ENCODE data around the gene DIAPH2.

Gene DIAPH2

DNA sequence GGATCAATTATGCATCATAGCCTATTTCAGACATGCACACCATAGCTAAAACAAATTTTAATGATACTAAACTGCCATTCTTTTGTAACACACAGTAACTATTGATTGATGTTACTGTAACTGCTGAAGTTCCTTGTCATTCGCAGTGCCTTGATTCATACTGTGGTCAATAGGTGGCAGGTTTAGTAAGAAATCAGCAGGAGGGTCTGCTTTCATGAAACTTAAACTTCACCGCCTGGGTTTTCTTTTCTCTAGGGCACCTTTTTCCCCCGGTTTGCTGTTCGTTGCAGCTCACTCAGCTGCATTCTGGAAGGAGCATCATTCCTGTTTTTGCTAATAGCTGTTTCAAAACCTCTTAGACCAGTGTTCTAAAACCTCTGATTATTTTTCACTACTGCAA is 287.2 kb downstream of the DIAPH2 start:
- no peak for DNase-seq (ENCODE audit: low read depth)
- TF ChIP-seq MYC (IDR thresholded peaks at IDR 0.05; ENCODE audit: low read depth, low read length) (no peak), POLR2A (IDR thresholded peaks at IDR 0.05; ENCODE audit: extremely low read depth, insufficient read length) (no peak)
- TF ChIP-seq, protein P1, sequence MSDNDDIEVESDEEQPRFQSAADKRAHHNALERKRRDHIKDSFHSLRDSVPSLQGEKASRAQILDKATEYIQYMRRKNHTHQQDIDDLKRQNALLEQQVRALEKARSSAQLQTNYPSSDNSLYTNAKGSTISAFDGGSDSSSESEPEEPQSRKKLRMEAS (IDR thresholded peaks at IDR 0.05; ENCODE audit: low read depth, low read length) = no peak
- TF ChIP-seq, protein P2, sequence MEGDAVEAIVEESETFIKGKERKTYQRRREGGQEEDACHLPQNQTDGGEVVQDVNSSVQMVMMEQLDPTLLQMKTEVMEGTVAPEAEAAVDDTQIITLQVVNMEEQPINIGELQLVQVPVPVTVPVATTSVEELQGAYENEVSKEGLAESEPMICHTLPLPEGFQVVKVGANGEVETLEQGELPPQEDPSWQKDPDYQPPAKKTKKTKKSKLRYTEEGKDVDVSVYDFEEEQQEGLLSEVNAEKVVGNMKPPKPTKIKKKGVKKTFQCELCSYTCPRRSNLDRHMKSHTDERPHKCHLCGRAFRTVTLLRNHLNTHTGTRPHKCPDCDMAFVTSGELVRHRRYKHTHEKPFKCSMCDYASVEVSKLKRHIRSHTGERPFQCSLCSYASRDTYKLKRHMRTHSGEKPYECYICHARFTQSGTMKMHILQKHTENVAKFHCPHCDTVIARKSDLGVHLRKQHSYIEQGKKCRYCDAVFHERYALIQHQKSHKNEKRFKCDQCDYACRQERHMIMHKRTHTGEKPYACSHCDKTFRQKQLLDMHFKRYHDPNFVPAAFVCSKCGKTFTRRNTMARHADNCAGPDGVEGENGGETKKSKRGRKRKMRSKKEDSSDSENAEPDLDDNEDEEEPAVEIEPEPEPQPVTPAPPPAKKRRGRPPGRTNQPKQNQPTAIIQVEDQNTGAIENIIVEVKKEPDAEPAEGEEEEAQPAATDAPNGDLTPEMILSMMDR (IDR thresholded peaks at IDR 0.05; ENCODE audit: low read depth, low read length) = no peak
- no peak overlapping the region for H3K4me3 ChIP-seq (ENCODE audit: low read depth, low read length)

DNA sequence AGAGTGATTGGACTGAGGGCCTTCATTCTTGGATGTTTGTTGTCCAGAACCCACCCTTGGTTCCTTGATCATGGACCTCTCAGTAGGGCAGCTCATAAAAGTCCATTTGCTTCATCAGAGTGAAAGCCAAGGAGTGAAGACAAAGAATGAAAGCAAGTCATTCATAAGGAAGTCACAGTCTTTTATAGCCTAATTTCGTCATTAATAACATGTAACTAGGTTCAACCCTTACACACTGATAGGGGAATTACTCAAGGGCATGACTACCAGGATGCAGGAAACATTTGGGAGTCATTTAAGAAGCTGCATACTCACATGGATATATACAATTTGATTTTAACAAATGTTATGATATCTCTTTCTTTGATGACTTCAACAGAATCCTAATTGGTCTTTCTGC is 294.3 kb downstream of the DIAPH2 start:
- H3K4me3 ChIP-seq (ENCODE audit: low read depth, low read length) = no peak overlapping the region
- TF ChIP-seq MYC (IDR thresholded peaks at IDR 0.05; ENCODE audit: low read depth, low read length) (no peak), POLR2A (IDR thresholded peaks at IDR 0.05; ENCODE audit: extremely low read depth, insufficient read length) (no peak)
- TF ChIP-seq, protein P1 (IDR thresholded peaks at IDR 0.05; ENCODE audit: low read depth, low read length) = no peak
- TF ChIP-seq, protein P2 (IDR thresholded peaks at IDR 0.05; ENCODE audit: low read depth, low read length) = no peak
- no peak for DNase-seq (ENCODE audit: low read depth)

DNA sequence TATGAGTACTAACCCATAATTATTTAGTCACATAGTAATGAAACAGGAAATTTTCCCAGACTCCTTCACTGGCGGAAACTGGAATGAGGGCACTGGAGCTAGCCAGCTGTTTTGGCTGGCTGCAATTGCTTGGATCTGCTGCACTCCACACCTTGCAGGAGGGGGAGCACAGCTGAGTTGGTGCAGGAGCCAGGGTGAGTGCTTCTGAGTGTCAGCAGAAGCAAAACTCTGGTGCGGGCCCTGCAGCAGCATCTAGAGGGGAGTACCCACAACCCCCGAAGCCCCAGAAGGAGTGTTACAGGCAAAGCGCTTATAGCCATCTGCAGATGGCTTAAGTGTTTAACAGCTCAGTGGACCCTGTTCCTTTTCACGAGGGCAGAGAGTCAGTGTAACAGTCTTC is 295.1 kb downstream of the DIAPH2 start:
- H3K4me3 ChIP-seq (ENCODE audit: low read depth, low read length) = no peak overlapping the region
- DNase-seq (ENCODE audit: low read depth) = no peak
- TF ChIP-seq, protein P1 (IDR thresholded peaks at IDR 0.05; ENCODE audit: low read depth, low read length) = no peak
- TF ChIP-seq, protein P2 (IDR thresholded peaks at IDR 0.05; ENCODE audit: low read depth, low read length) = no peak
- TF ChIP-seq MYC (IDR thresholded peaks at IDR 0.05; ENCODE audit: low read depth, low read length) (no peak), POLR2A (IDR thresholded peaks at IDR 0.05; ENCODE audit: extremely low read depth, insufficient read length) (no peak)

DNA sequence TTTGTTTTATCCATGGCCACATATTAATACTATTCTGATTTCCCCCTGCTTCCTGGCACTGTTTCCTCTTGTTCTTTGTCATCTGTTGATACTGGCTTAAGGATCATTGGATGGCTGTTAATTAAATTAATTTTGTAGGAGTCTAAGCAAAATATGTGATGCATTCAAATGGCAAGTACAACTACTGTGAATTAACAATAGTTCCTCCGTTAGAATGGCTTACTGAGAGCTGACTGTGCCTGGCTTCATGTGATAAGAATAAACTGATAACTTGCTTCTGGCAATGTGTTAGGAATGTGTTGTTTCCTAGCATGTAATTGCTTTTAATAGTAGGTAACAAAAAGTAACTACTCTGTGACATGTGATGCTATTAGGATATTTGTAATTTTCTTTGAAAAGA is 297.5 kb downstream of the DIAPH2 start:
- TF ChIP-seq, protein P1 (IDR thresholded peaks at IDR 0.05; ENCODE audit: low read depth, low read length) = no peak
- TF ChIP-seq, protein P2 (IDR thresholded peaks at IDR 0.05; ENCODE audit: low read depth, low read length) = no peak
- H3K4me3 ChIP-seq (ENCODE audit: low read depth, low read length) = no peak overlapping the region
- no peak for DNase-seq (ENCODE audit: low read depth)

DNA sequence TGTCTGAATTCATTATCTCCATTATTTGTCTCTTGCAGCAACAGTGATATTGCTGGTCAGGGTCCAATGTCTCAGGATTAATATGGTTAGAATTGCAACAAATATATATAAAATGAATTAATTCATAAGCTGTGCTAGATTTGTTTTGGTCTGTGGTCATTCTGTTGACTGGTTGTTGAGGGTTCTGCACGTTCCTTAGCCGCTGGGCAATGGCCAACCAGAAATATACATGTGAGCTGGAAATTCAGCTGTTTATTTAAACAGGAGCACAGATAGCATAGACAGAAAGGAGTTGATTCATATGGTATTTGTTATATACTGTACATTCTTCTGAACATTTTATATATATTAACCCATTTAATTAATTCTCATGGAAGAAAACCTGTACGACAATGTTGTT is 299.9 kb downstream of the DIAPH2 start:
- TF ChIP-seq, protein P2 (IDR thresholded peaks at IDR 0.05; ENCODE audit: low read depth, low read length) = no peak
- TF ChIP-seq MYC (IDR thresholded peaks at IDR 0.05; ENCODE audit: low read depth, low read length) (no peak), POLR2A (IDR thresholded peaks at IDR 0.05; ENCODE audit: extremely low read depth, insufficient read length) (no peak)
- TF ChIP-seq, protein P1 (IDR thresholded peaks at IDR 0.05; ENCODE audit: low read depth, low read length) = no peak
- no peak for DNase-seq (ENCODE audit: low read depth)
- H3K4me3 ChIP-seq (ENCODE audit: low read depth, low read length) = no peak overlapping the region

DNA sequence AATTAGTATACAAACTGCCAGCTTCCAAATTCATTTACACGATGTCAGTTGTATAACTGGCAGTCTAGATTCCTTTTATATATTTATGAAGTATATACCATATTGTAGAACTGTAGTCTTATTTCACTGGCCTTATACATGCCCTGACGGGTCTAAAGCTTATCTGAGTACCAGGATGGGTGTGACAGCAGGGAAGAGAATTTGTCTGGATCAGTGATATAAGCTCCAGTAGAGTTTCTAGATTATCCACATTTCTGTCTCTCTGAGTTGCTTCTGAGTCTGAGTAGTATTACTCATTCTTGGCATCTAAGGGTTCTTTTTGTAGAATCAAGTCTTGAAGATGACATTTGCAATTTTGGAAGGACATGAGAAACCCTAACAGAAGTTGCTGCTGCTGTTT is 300.4 kb downstream of the DIAPH2 start:
- no peak for DNase-seq (ENCODE audit: low read depth)
- TF ChIP-seq MYC (IDR thresholded peaks at IDR 0.05; ENCODE audit: low read depth, low read length) = no peak
- TF ChIP-seq, protein P1 (IDR thresholded peaks at IDR 0.05; ENCODE audit: low read depth, low read length) = no peak
- TF ChIP-seq, protein P2 (IDR thresholded peaks at IDR 0.05; ENCODE audit: low read depth, low read length) = no peak
- no peak for TF ChIP-seq POLR2A (IDR thresholded peaks at IDR 0.05; ENCODE audit: extremely low read depth, insufficient read length)
- no peak overlapping the region for H3K4me3 ChIP-seq (ENCODE audit: low read depth, low read length)

Data from NB4 (cell line).